Right lobe of liver (tissue), 4 donors: ENCODE results near the gene MRPS25.

Experiments
- POLR2A ChIP-seq: fragments of 450-650 bp; IDR thresholded peaks from one replicate; pipeline ENCODE4 v1.6.1; 2017; ENCODE audit warnings: antibody characterized with exemption, mild to moderate bottlenecking
- TF ChIP-seq, protein P1 (sequence below), 4 donors: fragments of 200-600 bp in 3 of 4; fragments of 450-650 bp in 1 of 4; IDR thresholded peaks; one replicate each; pipeline versions ENCODE4 v1.5.1 to v1.8.0; 2016 to 2022; ENCODE audit warnings: antibody characterized with exemption in 4 of 4, mild to moderate bottlenecking in 2 of 4
- donor health status: DM: no; HTN: no; CAD: no.
- donor health status: DM: no; HTN: no; CAD: no.
- donor health status: DM: no; HTN: yes; CAD: no.

DNA sequence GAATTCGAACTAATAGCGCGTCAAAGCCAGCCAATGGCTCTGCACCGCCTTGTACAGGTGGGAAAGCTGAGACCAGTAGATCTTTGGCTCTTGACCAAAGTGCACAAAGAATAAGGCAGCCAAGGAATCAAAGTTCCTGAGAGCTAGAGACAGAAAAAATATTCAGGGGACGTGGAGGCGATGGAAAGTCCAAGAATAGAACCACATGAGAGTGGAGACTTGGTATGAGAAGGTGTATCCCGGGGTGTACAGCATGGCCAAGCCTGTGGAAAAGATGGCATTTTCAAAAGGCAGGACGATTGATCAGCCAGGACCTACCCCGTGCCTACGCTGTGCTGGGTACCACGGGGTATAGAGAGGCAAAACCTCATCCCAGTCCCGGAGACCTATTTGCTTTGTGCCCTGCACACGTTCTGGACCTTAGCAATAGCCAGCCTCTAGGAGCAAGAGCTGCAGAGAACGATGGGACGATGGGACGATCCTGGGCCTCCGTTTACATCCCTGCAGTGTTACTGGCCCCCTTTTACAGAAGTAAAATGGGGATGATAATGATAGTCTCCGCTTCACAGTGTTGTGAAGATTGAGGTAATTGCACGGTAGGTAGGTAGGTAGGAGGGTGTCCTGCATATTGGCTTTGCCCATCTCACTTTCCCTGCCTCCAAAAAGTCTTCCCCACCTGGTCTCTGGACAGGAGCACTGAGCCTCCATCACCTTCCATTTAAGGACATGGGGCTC is 34.4 kb upstream of the MRPS25 start:
- TF ChIP-seq, protein P1, sequence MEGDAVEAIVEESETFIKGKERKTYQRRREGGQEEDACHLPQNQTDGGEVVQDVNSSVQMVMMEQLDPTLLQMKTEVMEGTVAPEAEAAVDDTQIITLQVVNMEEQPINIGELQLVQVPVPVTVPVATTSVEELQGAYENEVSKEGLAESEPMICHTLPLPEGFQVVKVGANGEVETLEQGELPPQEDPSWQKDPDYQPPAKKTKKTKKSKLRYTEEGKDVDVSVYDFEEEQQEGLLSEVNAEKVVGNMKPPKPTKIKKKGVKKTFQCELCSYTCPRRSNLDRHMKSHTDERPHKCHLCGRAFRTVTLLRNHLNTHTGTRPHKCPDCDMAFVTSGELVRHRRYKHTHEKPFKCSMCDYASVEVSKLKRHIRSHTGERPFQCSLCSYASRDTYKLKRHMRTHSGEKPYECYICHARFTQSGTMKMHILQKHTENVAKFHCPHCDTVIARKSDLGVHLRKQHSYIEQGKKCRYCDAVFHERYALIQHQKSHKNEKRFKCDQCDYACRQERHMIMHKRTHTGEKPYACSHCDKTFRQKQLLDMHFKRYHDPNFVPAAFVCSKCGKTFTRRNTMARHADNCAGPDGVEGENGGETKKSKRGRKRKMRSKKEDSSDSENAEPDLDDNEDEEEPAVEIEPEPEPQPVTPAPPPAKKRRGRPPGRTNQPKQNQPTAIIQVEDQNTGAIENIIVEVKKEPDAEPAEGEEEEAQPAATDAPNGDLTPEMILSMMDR (IDR thresholded peaks at IDR 0.05), result no peak
- TF ChIP-seq POLR2A, result no peak
